Measurements from ENCODE around the gene ZBED2. TPM values are rescaled to one million over a fixed set of nuclear protein-coding genes. Genes with fewer than 3 reads are reported as not detected.

ZBED2 gene
- total RNA-seq, 4 donors from 2014 or later, result not detected

DNA sequence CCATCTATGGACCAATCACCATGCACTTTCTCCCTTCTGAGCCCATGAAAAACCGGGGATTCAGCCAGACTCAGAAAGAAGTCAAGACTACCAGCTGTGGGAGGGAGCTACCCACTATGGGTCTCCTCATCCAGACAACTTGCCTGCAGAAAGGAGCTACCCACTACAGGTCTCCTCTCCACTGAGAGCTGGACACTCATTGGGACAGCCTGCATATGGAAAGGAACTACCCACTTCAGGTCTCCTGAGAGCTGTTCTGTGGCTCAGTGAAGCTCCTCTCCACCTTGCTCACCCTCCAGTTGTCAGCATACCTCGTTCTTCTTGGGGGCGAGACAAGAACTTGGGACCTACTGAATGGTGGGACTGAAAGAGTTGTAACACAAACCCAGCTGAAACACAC is 22.3 kb upstream of the ZBED2 start:
- TF ChIP-seq POLR2A (IDR thresholded peaks at IDR 0.05), result no peak
- H3K9me3 ChIP-seq, result no peaks in the 10 kb centered on the region
- H3K27me3 ChIP-seq, result no peaks in the 10 kb centered on the region
- H3K27ac ChIP-seq, result no peak overlapping the region
- no peaks in the 10 kb centered on the region for H3K36me3 ChIP-seq
- DNase-seq (no peak), ATAC-seq (no peak)
- in situ Hi-C loops (cut with MboI; ENCODE audit: low sequenced_read_pairs in 4 of 4), result no loop called here
- intact Hi-C loops (cut with DNase I; ENCODE audit: low total_unique reads), result no loop called here
- H3K4me1 ChIP-seq, result no peaks in the 10 kb centered on the region
- H3K4me3 ChIP-seq, result no peak overlapping the region

GRCh38 chr3:111616417-111617105 is 21.4 kb upstream of the ZBED2 start:
- no peak for TF ChIP-seq POLR2A (IDR thresholded peaks at IDR 0.05)
- TF ChIP-seq CTCF (IDR thresholded peaks at IDR 0.05 in 4 of 5, conservative IDR thresholded peaks at IDR 0.05 in 1 of 5), result no peak
- intact Hi-C loops (cut with DNase I; ENCODE audit: low total_unique reads) (no loop called here), in situ Hi-C loops (cut with MboI; ENCODE audit: low sequenced_read_pairs in 4 of 4) (no loop called here)
- ATAC-seq (no peak), DNase-seq (no peak)
- Histone ChIP-seq H3K4me3 (no peak overlapping the region), H3K4me1 (no peaks in the 10 kb centered on the region), H3K36me3 (no peaks in the 10 kb centered on the region), H3K27me3 (no peaks in the 10 kb centered on the region), H3K9me3 (no peaks in the 10 kb centered on the region), H3K27ac (no peak overlapping the region)

DNA sequence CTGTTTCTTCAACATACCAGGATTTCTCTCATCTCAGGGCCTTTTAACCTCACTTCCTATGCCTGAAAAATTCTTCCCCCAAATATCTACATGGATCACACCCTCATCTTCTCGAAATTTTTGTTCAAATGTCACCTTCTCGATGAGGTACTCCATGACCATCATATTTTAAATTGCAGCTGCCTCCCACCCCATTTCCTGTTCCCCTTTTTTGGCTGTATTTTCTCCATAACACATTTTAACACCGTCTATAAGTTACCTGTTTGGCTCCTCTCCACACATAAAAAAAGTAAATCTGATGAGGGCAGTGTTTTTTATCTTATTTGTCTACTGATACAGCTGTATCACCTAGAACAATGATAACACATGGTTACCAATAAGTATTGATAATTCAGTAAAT is 20.7 kb upstream of the ZBED2 start:
- Histone ChIP-seq H3K4me3 (no peak overlapping the region), H3K36me3 (no peaks in the 10 kb centered on the region), H3K27ac (no peak overlapping the region), H3K9me3 (no peaks in the 10 kb centered on the region), H3K4me1 (no peaks in the 10 kb centered on the region), H3K27me3 (no peaks in the 10 kb centered on the region)
- TF ChIP-seq CTCF (IDR thresholded peaks at IDR 0.05 in 4 of 5, conservative IDR thresholded peaks at IDR 0.05 in 1 of 5) (no peak), POLR2A (IDR thresholded peaks at IDR 0.05) (no peak)
- ATAC-seq (no peak), DNase-seq (no peak)
- intact Hi-C loops (cut with DNase I; ENCODE audit: low total_unique reads) (no loop called here), in situ Hi-C loops (cut with MboI; ENCODE audit: low sequenced_read_pairs in 4 of 4) (no loop called here)

DNA sequence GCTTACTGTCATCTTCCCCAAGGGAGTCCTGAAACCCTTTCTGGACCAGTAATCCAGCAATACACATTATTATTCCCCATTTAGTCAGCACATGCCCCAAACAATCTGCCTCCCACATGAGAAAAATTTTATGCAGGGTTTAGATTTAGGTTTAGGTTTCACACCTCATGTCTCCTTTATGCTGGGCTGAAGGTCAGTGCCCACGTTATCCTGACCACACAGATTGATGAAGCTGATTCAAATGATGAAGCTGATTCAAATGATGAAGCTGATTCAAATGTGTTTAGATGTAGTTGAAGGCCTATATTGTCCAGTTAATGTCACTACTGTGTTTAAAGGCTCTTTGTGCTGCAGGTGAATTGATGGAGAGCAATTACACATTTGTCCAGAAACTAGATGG is 18.1 kb upstream of the ZBED2 start:
- H3K36me3 ChIP-seq, result no peaks in the 10 kb centered on the region
- intact Hi-C loops (cut with DNase I; ENCODE audit: low total_unique reads) (no loop called here), in situ Hi-C loops (cut with MboI; ENCODE audit: low sequenced_read_pairs in 4 of 4) (no loop called here)
- no peaks in the 10 kb centered on the region for H3K27me3 ChIP-seq
- no peaks in the 10 kb centered on the region for H3K4me1 ChIP-seq
- H3K27ac ChIP-seq, result no peak overlapping the region
- TF ChIP-seq CTCF (IDR thresholded peaks at IDR 0.05 in 4 of 5, conservative IDR thresholded peaks at IDR 0.05 in 1 of 5) (no peak), POLR2A (IDR thresholded peaks at IDR 0.05) (no peak)
- no peak for DNase-seq
- H3K9me3 ChIP-seq, result no peaks in the 10 kb centered on the region
- ATAC-seq, result no peak
- H3K4me3 ChIP-seq, result no peak overlapping the region

- intact Hi-C loops (cut with DNase I; ENCODE audit: low total_unique reads) (no loop called here), in situ Hi-C loops (cut with MboI; ENCODE audit: low sequenced_read_pairs in 4 of 4) (no loop called here)
- no peak for TF ChIP-seq CTCF (IDR thresholded peaks at IDR 0.05 in 4 of 5, conservative IDR thresholded peaks at IDR 0.05 in 1 of 5)
- H3K4me1 ChIP-seq, result no peaks in the 10 kb centered on the region
- ATAC-seq (no peak), DNase-seq (no peak)
- no peak overlapping the region for H3K4me3 ChIP-seq
- no peaks in the 10 kb centered on the region for H3K9me3 ChIP-seq
- no peaks in the 10 kb centered on the region for H3K27me3 ChIP-seq
- H3K36me3 ChIP-seq, result no peaks in the 10 kb centered on the region
- H3K27ac ChIP-seq, result no peak overlapping the region
These were observed 15.5 kb upstream of the ZBED2 start for GRCh38 chr3:111610612-111611054.
